ENCODE results near the gene RXRB.

DNA sequence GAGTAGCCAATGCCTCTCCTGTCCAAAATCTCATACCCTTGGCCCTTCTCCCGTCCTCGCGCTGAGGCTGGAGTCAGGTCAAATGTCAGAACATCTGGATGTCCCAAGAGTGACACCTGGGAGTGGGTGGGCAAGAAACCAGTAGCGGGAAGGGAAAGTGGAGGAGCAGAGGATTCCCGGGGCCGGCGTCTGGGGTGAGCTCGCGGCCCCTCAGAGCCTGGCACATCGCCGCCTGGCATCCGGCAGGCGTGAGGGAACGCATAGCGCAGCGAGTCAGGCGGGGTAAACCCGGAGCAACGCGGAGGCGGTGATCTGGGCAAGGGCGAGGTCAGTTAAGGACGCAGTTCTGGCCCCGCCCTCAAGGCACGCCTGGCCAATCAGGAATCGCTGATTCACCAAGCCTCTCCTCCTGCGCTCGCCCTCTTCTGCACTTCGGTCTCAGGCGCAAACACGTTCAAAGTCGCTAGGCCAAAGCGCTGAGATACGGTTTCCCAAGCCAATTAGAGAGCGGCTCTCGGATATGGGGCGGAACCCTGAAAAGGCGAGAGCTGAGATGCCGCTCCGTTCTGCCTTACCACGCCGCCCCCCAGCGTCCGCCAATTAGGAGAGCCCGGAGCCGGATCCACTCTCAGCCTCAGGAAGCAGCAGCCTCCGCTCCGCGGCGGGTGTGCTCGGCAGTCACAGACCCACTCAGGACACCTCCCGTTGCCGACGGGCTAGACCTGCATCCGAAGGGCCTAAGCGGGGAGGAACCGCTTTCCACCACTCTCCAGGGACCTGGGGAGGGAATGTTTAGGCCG lies 48.7 kb upstream of the RXRB start:
- TF ChIP-seq, protein P1, sequence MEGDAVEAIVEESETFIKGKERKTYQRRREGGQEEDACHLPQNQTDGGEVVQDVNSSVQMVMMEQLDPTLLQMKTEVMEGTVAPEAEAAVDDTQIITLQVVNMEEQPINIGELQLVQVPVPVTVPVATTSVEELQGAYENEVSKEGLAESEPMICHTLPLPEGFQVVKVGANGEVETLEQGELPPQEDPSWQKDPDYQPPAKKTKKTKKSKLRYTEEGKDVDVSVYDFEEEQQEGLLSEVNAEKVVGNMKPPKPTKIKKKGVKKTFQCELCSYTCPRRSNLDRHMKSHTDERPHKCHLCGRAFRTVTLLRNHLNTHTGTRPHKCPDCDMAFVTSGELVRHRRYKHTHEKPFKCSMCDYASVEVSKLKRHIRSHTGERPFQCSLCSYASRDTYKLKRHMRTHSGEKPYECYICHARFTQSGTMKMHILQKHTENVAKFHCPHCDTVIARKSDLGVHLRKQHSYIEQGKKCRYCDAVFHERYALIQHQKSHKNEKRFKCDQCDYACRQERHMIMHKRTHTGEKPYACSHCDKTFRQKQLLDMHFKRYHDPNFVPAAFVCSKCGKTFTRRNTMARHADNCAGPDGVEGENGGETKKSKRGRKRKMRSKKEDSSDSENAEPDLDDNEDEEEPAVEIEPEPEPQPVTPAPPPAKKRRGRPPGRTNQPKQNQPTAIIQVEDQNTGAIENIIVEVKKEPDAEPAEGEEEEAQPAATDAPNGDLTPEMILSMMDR (IDR thresholded peaks at IDR 0.05) = peak in 3 of 4 experiments; percentile 21 to 31 (median 22)
- TF ChIP-seq POLR2A (IDR thresholded peaks at IDR 0.05) = peak; percentile 68 to 72

Measured in uterus (tissue), 2 donors.